Liver (tissue), 9 donors: ENCODE measurements around the gene TBC1D10A. TPM values are rescaled to one million over a fixed set of nuclear protein-coding genes. Genes with fewer than 3 reads are reported as not detected.

ENCODE experiments used
- DNase-seq: peaks from one replicate; pipeline ENCODE4 v3.0.0-alpha.2; 2017; ENCODE audit warnings: low spot score
- H3K27ac ChIP-seq, 2 donors: one replicate each; pipeline ENCODE4 v1.7.0; 2013; ENCODE audit warnings: inconsistent platforms in 2 of 2, low read length in 2 of 2, control low read depth in 1 of 2, low read depth in 1 of 2, mild to moderate bottlenecking in 1 of 2
- H3K27me3 ChIP-seq, 4 donors: one replicate each; pipeline versions ENCODE4 v1.6.1 to v1.7.0; 2013; ENCODE audit warnings: low read length in 3 of 4, inconsistent platforms in 1 of 4, mild to moderate bottlenecking in 1 of 4, moderate library complexity in 1 of 4; ENCODE audit not compliant: control insufficient read depth in 4 of 4, insufficient read depth in 4 of 4
- H3K36me3 ChIP-seq, 4 donors: one replicate each; pipeline versions ENCODE4 v1.6.1 to v1.7.0; 2013; ENCODE audit warnings: low read length in 3 of 4, mild to moderate bottlenecking in 3 of 4, low read depth in 1 of 4, moderate library complexity in 1 of 4; ENCODE audit not compliant: control insufficient read depth in 4 of 4, insufficient read depth in 3 of 4
- H3K4me1 ChIP-seq, 4 donors: one replicate each; pipeline versions ENCODE4 v1.6.1 to v1.7.0; 2013; ENCODE audit warnings: low read length in 3 of 4, mild to moderate bottlenecking in 3 of 4, moderate library complexity in 1 of 4; ENCODE audit not compliant: control insufficient read depth in 4 of 4, insufficient read depth in 4 of 4
- H3K4me3 ChIP-seq, 3 donors: one replicate each; pipeline versions ENCODE4 v1.6.1 to v1.7.0; 2013; ENCODE audit warnings: low read length in 3 of 3, control low read depth in 1 of 3, low read depth in 1 of 3, mild to moderate bottlenecking in 1 of 3
- H3K9ac ChIP-seq, 2 donors: one replicate each; pipeline ENCODE4 v1.7.0; 2013; ENCODE audit warnings: low read length in 2 of 2, mild to moderate bottlenecking in 2 of 2, moderate library complexity in 2 of 2, control low read depth in 1 of 2, low read depth in 1 of 2
- H3K9me3 ChIP-seq, 4 donors: one replicate each; pipeline versions ENCODE4 v1.6.1 to v1.7.0; 2013; ENCODE audit warnings: low read length in 3 of 4; ENCODE audit not compliant: control insufficient read depth in 4 of 4
- CTCF ChIP-seq: fragments of 150-350 bp; IDR thresholded peaks from 2 replicates; pipeline ENCODE4 v1.5.1; 2017; ENCODE audit warnings: improper control_type of control experiment, low read depth, low read length; ENCODE audit not compliant: missing input control
- FOXA1 ChIP-seq: IDR thresholded peaks from 2 replicates; pipeline ENCODE4 v1.6.1; 2016; ENCODE audit warnings: antibody characterized with exemption
- FOXA2 ChIP-seq: IDR thresholded peaks from 2 replicates; pipeline ENCODE4 v1.6.1; 2016; ENCODE audit warnings: antibody characterized with exemption
- GABPA ChIP-seq, 2 donors: IDR thresholded peaks in 1 of 2; conservative IDR thresholded peaks in 1 of 2; 2 replicates each; pipeline ENCODE4 v1.6.1; 2016; ENCODE audit warnings: antibody characterized with exemption in 2 of 2, mild to moderate bottlenecking in 1 of 2, moderate library complexity in 1 of 2
- HNF4A ChIP-seq, 2 donors: conservative IDR thresholded peaks; 2 replicates each; pipeline ENCODE4 v1.6.1; 2016; ENCODE audit warnings: antibody characterized with exemption in 2 of 2, mild to moderate bottlenecking in 2 of 2
- HNF4G ChIP-seq: IDR thresholded peaks from 2 replicates; pipeline ENCODE4 v1.6.1; 2016; ENCODE audit warnings: antibody characterized with exemption
- NR2F2 ChIP-seq: IDR thresholded peaks from 2 replicates; pipeline ENCODE4 v1.6.1; 2016; ENCODE audit warnings: antibody characterized with exemption
- RAD21 ChIP-seq, 2 donors: IDR thresholded peaks; 2 replicates each; pipeline ENCODE4 v1.6.1; 2016; ENCODE audit warnings: antibody characterized with exemption in 2 of 2, mild to moderate bottlenecking in 2 of 2
- REST ChIP-seq: IDR thresholded peaks from 2 replicates; pipeline ENCODE4 v1.6.1; 2016; ENCODE audit warnings: antibody characterized with exemption, mild to moderate bottlenecking
- RXRA ChIP-seq, 2 donors: IDR thresholded peaks; 2 replicates each; pipeline ENCODE4 v1.6.1; 2017 to 2018; ENCODE audit warnings: antibody characterized with exemption in 2 of 2, mild to moderate bottlenecking in 1 of 2
- SP1 ChIP-seq: IDR thresholded peaks from 2 replicates; pipeline ENCODE4 v1.6.1; 2018; ENCODE audit warnings: antibody characterized with exemption, mild to moderate bottlenecking
- TAF1 ChIP-seq: conservative IDR thresholded peaks from 2 replicates; pipeline ENCODE4 v1.6.1; 2016; ENCODE audit warnings: antibody characterized with exemption, mild to moderate bottlenecking
- YY1 ChIP-seq: IDR thresholded peaks from 2 replicates; pipeline ENCODE4 v1.6.1; 2016; ENCODE audit warnings: antibody characterized with exemption, mild to moderate bottlenecking
- WGBS: extraction: QIAGEN DNeasy Blood & Tissue Kit; methylation state at CpG from one replicate; pipeline ENCODE4 v1.1.7; 2013; 5-methylcytosine and 5-hydroxymethylcytosine counted together
- polyA plus RNA-seq, 2 donors: library from polyadenylated mRNA; stranded (reverse) in 1 of 2; unstranded in 1 of 2; fragments of 200-250 nt in 1 of 2; fragments of >200 nt in 1 of 2; fragmentation: Nextera tagmentation in 1 of 2; extraction: Ambion mirVana in 1 of 2; gene quantifications; one replicate each; pipeline versions ENCODE4 v1.2.1 to v1.2.3, GENCODE V29; 2013 to 2015
- total RNA-seq, 2 donors: library from RNA; depleted of rRNA; stranded (reverse); fragments of >200 nt; gene quantifications; one replicate each; pipeline ENCODE4 v1.2.3, GENCODE V29; 2014
- TF ChIP-seq, protein P1 (sequence below): IDR thresholded peaks from 2 replicates; pipeline ENCODE4 v1.6.1; 2016; ENCODE audit warnings: antibody characterized with exemption
- TF ChIP-seq, protein P2 (sequence below): IDR thresholded peaks from 2 replicates; pipeline ENCODE4 v1.6.1; 2016; ENCODE audit warnings: antibody characterized with exemption
- TF ChIP-seq, protein P3 (sequence below): IDR thresholded peaks from 2 replicates; pipeline ENCODE4 v1.6.1; 2016; ENCODE audit warnings: antibody characterized with exemption
- donor health status: healthy.
- donor health status: healthy.
- donor health status: healthy.
- donor health status: healthy.
- donor health status: healthy.

The TBC1D10A gene
- total and polyA plus RNA-seq, 4 donors, result 3.6 to 9.2 (median 8.2) TPM

DNA sequence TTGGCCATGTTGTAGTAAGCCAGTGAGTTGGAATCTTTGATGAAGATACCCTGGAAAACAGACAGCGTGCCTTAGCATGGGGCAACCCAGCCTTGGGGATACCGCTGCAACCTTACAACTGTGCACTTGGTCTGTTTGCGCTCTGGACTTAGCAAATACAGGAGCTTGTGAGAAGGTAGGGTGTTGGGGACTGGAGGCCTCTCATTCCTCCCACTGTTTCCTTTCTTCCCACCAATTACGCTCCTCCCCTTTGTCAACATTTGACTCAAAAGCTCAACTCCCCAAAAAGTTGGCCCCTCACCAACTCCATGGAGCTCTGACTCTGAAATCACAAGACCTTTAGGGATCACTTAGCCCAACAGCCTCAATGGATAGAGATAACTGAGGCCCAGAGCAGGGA is 7.9 kb upstream of the TBC1D10A start:
- 98% methylated on average over 4 of the region's 4 CpGs for WGBS

More for the DNA sequence above, 7.9 kb upstream of the TBC1D10A start:
- DNase-seq, result no peak
- peaks cover 38 to 74% (median 56%) of the 10 kb centered on the region in 4 donors for H3K36me3 ChIP-seq
- H3K9ac ChIP-seq, result no peak overlapping the region
- H3K4me1 ChIP-seq, result peaks cover 0 to 5% (median 4%) of the 10 kb centered on the region in 4 donors
- H3K9me3 ChIP-seq, result no peaks in the 10 kb centered on the region
- no peak overlapping the region for H3K4me3 ChIP-seq
- no peaks in the 10 kb centered on the region for H3K27me3 ChIP-seq
- TF ChIP-seq RAD21 (IDR thresholded peaks at IDR 0.05) (no peak), YY1 (no peak), REST (no peak), NR2F2 (no peak), SP1 (no peak), FOXA1 (no peak), HNF4A (conservative IDR thresholded peaks at IDR 0.05) (no peak), RXRA (IDR thresholded peaks at IDR 0.05) (no peak), TAF1 (no peak), GABPA (IDR thresholded peaks at IDR 0.05 in 1 of 2, conservative IDR thresholded peaks at IDR 0.05 in 1 of 2) (no peak), HNF4G (no peak), FOXA2 (no peak), CTCF (no peak)
- TF ChIP-seq, protein P1, sequence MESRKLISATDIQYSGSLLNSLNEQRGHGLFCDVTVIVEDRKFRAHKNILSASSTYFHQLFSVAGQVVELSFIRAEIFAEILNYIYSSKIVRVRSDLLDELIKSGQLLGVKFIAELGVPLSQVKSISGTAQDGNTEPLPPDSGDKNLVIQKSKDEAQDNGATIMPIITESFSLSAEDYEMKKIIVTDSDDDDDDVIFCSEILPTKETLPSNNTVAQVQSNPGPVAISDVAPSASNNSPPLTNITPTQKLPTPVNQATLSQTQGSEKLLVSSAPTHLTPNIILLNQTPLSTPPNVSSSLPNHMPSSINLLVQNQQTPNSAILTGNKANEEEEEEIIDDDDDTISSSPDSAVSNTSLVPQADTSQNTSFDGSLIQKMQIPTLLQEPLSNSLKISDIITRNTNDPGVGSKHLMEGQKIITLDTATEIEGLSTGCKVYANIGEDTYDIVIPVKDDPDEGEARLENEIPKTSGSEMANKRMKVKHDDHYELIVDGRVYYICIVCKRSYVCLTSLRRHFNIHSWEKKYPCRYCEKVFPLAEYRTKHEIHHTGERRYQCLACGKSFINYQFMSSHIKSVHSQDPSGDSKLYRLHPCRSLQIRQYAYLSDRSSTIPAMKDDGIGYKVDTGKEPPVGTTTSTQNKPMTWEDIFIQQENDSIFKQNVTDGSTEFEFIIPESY, result no peak
- TF ChIP-seq, protein P2, sequence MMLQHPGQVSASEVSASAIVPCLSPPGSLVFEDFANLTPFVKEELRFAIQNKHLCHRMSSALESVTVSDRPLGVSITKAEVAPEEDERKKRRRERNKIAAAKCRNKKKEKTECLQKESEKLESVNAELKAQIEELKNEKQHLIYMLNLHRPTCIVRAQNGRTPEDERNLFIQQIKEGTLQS, result no peak
- TF ChIP-seq, protein P3, sequence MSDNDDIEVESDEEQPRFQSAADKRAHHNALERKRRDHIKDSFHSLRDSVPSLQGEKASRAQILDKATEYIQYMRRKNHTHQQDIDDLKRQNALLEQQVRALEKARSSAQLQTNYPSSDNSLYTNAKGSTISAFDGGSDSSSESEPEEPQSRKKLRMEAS, result no peak
- no peak overlapping the region for H3K27ac ChIP-seq
